Neural crest cell (in vitro differentiated cells): ENCODE measurements around the gene RECK. TPM values are rescaled to one million over a fixed set of nuclear protein-coding genes. Genes with fewer than 3 reads are reported as not detected.

Source experiments
- DNase-seq: peaks from one replicate; pipeline ENCODE4 v3.0.0; 2021; ENCODE audit warnings: low read depth, mixed read lengths, low spot score
- H3K27ac Mint-ChIP-seq: one replicate; pipeline ENCODE4 v1.8.0; 2021; ENCODE audit warnings: mild to moderate bottlenecking, mixed read lengths; ENCODE audit not compliant: unreplicated experiment
- H3K27me3 Mint-ChIP-seq: 2 replicates; pipeline ENCODE4 v1.8.0; 2021; ENCODE audit warnings: low read depth, mild to moderate bottlenecking, mixed read lengths
- H3K36me3 Mint-ChIP-seq: 2 replicates; pipeline ENCODE4 v1.8.0; 2021; ENCODE audit warnings: low read depth, mild to moderate bottlenecking, mixed read lengths
- H3K4me1 Mint-ChIP-seq: 2 replicates; pipeline ENCODE4 v1.8.0; 2021; ENCODE audit warnings: mixed read lengths
- H3K4me3 Mint-ChIP-seq: one replicate; pipeline ENCODE4 v1.8.0; 2021; ENCODE audit warnings: mild to moderate bottlenecking, mixed read lengths
- H3K9me3 Mint-ChIP-seq: 2 replicates; pipeline ENCODE4 v1.8.0; 2021; ENCODE audit warnings: mixed read lengths
- CTCF ChIP-seq: fragments of 200-600 bp; sonication (generic); conservative IDR thresholded peaks from 2 replicates; pipeline ENCODE4 v1.5.0; 2021; ENCODE audit warnings: antibody characterized with exemption, mild to moderate bottlenecking
- total RNA-seq: library from RNA; stranded (reverse); gene quantifications from 2 replicates; pipeline ENCODE4 v1.2.1, GENCODE V29; 2021

RECK gene
- total RNA-seq, 1 donor from 2014 or later, result 9.5 TPM

- no peak for DNase-seq
- Mint-ChIP-seq H3K27ac (no peak overlapping the region), H3K36me3 (peaks cover 15% of the 10 kb centered on the region), H3K4me1 (no peaks in the 10 kb centered on the region), H3K27me3 (no peaks in the 10 kb centered on the region), H3K4me3 (no peak overlapping the region), H3K9me3 (no peaks in the 10 kb centered on the region)
- no peak for TF ChIP-seq CTCF
These were observed 27.8 kb downstream of the RECK start for GRCh38 chr9:36064448-36065037.

GRCh38 chr9:36074055-36074454, 37.3 kb downstream of the RECK start:
- no peaks in the 10 kb centered on the region for H3K27me3 Mint-ChIP-seq
- no peak overlapping the region for H3K4me3 Mint-ChIP-seq
- no peak for TF ChIP-seq CTCF
- peaks cover 2% of the 10 kb centered on the region for H3K36me3 Mint-ChIP-seq
- no peak for DNase-seq
- no peak overlapping the region for H3K27ac Mint-ChIP-seq
- H3K9me3 Mint-ChIP-seq, result no peaks in the 10 kb centered on the region
- H3K4me1 Mint-ChIP-seq, result no peaks in the 10 kb centered on the region

GRCh38 chr9:36074870-36075532, 38.3 kb downstream of the RECK start:
- Mint-ChIP-seq H3K4me3 (no peak overlapping the region), H3K27ac (no peak overlapping the region), H3K4me1 (no peaks in the 10 kb centered on the region), H3K9me3 (no peaks in the 10 kb centered on the region), H3K27me3 (no peaks in the 10 kb centered on the region), H3K36me3 (no peaks in the 10 kb centered on the region)
- DNase-seq, result no peak
- TF ChIP-seq CTCF, result no peak

- Mint-ChIP-seq H3K27ac (no peak overlapping the region), H3K9me3 (no peaks in the 10 kb centered on the region), H3K4me1 (no peaks in the 10 kb centered on the region), H3K36me3 (no peaks in the 10 kb centered on the region), H3K27me3 (no peaks in the 10 kb centered on the region), H3K4me3 (no peak overlapping the region)
- DNase-seq, result no peak
- TF ChIP-seq CTCF, result no peak
These were observed 41.3 kb downstream of the RECK start for GRCh38 chr9:36078051-36078450.

- no peaks in the 10 kb centered on the region for H3K9me3 Mint-ChIP-seq
- no peak overlapping the region for H3K27ac Mint-ChIP-seq
- DNase-seq, result no peak
- no peaks in the 10 kb centered on the region for H3K36me3 Mint-ChIP-seq
- H3K4me3 Mint-ChIP-seq, result no peak overlapping the region
- no peaks in the 10 kb centered on the region for H3K4me1 Mint-ChIP-seq
- no peaks in the 10 kb centered on the region for H3K27me3 Mint-ChIP-seq
- no peak for TF ChIP-seq CTCF
These were observed 43.8 kb downstream of the RECK start for GRCh38 chr9:36080519-36080918.
